IPS DF 4.7 (cell line): ENCODE results near the gene KIF18A.
"Not testable (repeated sequence)": the region's sequence is repeated elsewhere in the genome, so short reads cannot be mapped to it uniquely, and the experiment has no call there.

ENCODE experiments used
- DNase-seq: peaks from one replicate; pipeline ENCODE4 v3.0.0-alpha.2; 2013; ENCODE audit warnings: low spot score; ENCODE audit errors: extremely low read depth

KIF18A gene

DNA sequence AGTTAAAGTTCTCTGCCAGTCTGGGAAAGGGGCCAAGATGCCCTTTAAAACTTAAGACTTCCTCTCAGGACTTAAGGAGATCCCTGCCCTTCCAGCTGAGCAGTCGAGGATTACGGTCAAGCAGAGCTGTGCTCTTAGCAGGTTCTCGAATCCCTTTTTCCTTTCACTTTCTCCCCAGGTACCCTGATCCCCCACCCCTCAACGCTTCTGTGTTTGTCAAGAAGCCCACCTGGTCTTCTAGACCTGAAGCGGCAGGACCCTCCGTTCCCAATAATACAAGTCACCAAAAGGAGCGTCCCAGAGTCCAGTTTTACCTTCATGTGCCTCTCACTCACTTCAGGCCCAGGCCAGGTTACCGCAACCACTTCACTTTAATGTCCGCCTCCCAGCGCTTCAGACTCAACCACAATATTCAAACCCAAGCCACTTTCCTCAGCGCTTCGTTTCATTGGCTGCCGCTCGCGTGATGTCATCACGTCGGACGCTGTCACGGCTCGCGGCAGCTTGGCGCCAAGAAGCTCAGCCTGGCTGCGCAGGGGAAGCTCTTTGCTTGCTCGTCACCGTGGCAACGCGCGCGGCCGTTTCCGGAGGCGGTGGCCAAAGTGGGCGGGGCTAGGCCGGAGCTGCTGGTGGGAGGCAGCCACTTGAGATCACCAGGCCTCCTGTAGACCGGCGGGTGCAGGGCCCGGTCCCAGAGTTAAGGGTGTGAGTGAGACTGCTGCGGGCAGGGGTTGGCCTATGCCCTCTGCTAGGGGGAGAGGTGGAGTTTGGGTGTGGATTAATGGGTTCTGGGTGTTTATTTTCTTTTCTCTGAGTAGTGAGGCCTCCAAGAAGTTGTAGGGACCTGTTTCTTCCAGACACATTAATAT lies at the start of gene KIF18A, which contains the start of gene METTL15:
TSS of gene KIF18A (minus strand) at position 407 of the 869 bp plus-strand sequence. CDS start 10,209 bp downstream, outside the sequence.
TSS of gene METTL15 (plus strand) at position 639 of the 869 bp plus-strand sequence. CDS start 4,947 bp downstream, outside the sequence.
- DNase-seq: peak; percentile 80

GRCh38 chr11:28153586-28153985 lies 45.6 kb upstream of the KIF18A start:
- no peak for DNase-seq

GRCh38 chr11:28152743-28153142 lies 44.8 kb upstream of the KIF18A start:
- no peak for DNase-seq

DNA sequence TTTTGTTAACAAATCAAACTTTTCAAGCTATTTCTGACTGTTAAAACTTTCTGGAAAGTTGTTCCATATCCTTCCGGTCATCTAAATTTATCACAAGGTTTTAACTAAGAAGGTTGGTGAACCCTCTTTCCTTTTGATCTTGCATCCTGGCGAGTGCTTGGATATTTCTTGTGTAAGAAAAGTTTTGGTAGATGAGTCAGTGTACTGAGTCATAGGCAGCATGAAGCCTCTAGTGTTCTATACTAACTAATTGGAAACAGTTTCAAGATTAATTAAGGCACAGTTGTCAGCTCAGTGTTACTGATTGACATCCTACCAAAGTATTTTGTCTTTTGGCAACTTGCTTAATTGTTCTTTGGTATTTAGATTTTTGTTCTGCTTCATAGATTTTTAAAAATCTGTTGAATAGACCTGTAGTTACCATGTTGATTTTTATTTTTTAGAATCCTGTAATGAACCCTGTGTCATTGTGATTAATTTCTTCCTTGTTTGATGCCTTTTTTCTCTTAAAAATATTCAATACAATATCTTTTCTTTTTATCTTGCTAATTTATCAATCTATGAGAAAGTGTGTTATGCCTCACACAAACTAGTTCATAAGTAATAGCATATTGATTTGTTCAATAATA lies 38.3 kb upstream of the KIF18A start:
- no peak for DNase-seq

GRCh38 chr11:28144808-28145207 lies 36.9 kb upstream of the KIF18A start:
- DNase-seq: no peak

DNA sequence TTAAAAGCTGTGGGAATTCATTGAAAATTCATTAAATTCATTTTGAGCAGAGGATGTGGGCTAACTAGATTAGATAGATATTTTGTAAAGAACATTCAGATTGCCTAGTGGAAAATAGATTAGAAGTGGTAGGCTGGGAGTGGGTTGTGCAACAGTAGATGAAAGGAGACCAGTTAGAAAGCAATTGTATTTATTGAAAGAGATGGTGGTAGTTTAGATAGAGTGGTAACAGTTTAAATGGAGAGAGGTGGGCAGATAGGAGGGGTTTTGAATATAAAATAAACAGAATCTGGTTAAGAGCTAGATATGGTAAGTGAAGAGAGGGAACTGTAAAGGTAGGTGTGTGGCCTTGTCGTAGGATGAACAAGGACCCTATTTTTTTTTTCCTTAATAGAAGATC lies 34.8 kb upstream of the KIF18A start:
- no peak for DNase-seq

DNA sequence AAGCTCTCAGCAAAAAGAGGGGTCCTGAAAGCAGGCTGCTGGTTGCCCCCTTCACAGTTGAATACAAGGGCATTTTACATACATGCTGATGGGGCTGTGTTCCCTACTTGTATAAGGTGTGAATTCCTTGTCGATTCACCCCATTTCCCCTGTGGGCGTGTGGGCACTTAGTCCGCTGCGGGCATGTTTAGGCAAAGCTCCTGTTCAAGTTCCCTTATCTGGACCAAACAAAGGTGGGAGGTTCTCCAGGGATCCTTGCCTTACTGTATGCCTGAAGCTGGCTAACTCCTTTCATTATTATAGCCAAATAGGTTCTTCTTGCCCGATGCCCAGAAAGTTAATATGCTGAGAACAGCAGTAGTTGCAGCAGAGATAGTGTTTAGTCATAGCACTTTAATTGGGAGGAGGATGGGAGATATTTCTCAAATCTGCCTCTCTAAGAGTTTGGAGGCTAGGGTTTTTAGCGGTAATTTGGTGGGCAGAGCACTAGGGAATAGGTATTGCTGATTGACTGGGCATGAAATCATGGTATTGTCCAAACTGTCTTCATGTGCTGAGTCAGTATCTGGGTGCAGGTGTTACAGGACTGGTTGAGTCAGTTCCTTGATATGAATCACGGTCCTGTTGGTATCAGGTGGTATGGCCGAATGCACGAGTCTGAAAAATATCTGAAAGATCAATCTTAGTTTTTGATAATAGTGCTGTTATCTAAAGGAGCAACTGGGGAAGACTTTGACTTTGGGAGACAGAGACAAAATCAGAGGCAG lies 32.9 kb upstream of the KIF18A start:
- DNase-seq: no peak

DNA sequence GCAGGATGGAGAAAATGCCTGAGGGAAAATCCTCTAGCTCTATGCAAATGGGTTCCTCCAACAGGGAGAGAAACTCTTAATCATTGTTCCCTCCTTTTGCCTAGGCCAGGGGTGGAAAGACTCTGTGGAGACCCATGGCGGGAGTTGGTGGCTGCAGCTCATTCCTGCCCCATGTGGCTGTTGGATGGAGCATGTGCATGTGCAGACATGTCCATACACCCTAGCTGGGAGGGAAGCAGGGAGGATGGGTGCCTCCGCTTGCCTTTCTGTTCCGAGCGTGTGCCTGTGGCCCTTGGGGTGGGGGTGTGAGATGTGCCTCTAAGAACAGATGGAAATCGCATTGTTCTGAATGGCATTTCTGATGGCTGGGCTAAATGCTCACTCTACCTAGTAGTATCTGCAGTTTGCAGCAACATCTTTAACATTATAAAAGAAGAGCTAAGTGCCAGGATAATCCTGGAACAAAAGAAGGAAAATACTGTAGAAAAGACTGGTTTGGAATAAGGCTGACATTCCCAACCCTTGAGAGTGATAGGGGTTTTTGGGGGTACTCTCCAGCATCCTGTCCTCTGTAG lies 32.0 kb upstream of the KIF18A start:
- DNase-seq: no peak

- DNase-seq: no peak
Observed at GRCh38 chr11:28137832-28138231, 29.9 kb upstream of the KIF18A start.

DNA sequence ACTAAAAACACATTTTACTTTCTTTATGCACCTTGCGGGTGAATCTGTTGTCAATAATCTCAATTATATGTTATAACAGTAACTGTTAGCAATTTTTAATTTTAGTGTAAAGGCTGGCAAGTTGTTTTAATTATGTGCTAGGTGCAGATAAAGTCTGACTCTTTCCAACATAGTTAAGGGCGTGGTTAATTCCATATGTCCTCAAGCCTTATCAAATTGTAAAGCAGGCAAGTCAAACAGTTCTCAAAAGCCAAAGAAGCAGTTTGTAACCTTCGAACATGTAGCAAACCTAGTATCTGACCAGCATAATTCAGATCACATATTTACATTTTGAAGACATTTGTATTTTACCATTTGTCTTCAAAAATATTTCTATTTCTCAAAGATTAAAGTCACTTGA lies 29.4 kb upstream of the KIF18A start:
- no peak for DNase-seq

DNA sequence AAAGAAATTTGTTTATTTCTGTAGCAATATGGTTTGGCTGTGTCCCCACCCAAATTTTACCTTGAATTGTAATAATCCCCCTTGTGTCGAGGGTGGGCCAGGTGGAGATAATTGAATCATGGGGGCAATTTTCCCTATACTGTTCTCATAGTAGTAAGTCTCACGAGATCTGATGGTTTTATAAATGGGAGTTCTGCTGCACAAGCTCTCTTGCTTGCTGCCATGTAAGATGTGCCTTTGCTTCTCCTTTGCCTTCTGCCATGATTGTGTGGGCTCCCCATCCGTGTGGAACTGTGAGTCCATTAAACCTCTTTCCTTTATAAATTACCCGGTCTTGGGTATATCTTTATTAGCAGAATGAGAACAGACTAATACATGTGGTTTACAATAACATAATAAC lies 28.2 kb upstream of the KIF18A start:
- DNase-seq: not testable (repeated sequence)

DNA sequence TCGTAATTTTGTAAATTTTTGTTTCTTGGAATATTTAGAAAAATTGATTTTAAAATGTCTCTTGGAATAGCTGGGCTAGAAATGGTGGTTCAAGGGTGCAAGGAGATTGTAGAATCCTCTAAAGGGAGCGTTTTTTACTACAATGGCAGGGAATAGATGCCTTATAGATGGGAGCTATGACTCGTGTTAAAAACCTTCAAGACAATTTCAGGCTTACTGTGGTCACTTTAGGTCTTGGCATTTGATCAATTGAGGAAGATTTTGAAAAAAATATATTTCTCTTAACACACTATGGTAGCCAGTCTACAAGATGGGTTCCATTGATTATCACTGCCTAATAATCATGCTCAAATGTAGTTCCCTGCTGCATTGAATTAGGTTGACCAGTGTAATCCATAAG lies 25.2 kb upstream of the KIF18A start:
- DNase-seq: no peak

DNA sequence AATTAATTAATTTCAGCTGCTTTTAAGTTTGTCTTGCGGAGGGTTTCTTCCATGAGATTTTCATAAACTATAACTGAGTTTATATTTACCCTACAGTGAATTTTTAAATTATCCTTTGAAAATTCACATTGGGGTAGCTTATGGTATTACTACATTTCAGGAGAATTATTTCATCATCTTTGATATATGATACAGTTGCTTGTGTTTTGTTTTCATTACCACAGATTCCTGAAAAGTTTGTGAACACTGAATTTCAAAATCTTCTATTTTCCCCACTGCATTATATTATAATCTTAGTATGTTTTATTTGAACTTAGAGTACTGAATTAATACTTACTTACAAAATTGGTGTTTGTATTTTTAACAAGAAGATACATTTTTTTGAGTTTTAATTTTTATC lies 24.6 kb upstream of the KIF18A start:
- DNase-seq: no peak

- DNase-seq: no peak
Observed at GRCh38 chr11:28123151-28123581, 15.2 kb upstream of the KIF18A start.

DNA sequence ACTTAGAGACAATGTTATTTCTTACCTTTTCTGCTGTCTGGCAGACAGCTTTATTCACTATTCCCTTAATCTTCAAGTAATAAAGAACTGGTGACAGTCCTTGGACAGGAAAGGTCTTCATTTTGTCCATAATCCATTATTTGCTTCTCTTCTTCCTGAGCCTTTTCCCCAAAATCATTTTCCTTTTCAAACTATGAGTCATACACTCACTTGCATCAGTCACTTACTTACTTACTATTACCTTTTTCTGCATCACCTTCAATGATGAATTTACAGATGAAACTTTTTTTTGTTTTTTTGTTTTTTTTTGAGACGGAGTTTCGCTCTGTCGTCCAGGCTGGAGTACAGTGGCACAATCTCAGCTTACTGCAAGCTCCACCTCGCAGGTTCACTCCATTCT lies 9.8 kb upstream of the KIF18A start:
- no peak for DNase-seq

DNA sequence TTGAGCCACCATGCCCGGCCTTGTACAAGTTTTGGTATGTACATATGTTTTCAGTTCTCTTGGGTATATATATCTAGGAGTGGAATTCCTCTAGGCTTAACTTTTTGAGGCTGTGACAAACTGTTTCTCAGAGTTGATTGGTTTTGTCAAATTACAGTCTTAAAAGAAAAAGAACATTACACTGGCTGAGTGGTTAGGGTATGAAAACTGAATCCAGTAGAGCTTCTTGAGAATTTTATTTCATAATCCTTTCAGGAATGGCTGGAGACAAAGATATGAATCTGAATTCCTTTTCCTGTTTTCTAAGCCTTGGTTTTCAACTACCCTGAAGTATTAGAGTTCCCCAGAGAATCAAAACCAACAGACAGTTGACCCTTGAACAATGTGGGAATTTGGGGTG lies 6.8 kb upstream of the KIF18A start:
- DNase-seq: no peak

DNA sequence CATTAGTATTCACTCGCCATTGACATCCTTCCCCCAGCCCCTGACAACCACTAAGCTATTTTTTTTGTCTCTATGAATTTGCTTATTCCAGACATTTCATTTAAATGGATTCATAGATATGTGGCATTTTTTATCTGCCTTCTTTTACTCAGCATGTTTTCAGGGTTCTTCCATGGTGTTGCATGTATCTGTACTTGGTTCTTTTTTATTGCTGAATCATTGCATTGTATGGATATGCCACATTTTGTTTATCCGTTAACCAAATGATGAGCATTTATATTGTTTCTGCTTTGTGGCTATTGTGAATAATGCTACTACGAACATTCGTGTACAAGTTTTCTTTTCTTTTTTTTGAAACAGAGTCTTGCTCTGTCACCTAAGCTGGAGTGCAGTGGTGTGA lies 6.2 kb upstream of the KIF18A start:
- DNase-seq: no peak

DNA sequence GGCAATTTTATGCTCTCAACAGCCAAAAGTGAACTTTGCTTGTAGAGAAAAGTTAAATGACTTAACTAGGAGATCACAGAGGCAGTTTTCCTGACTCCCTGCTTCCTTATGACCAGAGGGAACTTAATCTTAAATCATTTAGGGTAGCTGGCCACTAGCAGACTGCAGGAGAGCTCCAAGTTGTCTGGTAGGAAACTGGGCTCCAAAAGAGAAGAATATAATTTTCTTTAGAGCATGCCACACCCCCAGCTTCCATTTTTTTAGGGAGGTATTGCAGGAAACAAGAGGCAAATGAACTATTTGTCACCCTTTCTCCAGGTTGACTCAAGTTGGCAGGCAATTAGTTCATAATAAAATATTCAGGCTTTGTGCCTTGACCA lies 2.9 kb upstream of the KIF18A start:
- DNase-seq: no peak

DNA sequence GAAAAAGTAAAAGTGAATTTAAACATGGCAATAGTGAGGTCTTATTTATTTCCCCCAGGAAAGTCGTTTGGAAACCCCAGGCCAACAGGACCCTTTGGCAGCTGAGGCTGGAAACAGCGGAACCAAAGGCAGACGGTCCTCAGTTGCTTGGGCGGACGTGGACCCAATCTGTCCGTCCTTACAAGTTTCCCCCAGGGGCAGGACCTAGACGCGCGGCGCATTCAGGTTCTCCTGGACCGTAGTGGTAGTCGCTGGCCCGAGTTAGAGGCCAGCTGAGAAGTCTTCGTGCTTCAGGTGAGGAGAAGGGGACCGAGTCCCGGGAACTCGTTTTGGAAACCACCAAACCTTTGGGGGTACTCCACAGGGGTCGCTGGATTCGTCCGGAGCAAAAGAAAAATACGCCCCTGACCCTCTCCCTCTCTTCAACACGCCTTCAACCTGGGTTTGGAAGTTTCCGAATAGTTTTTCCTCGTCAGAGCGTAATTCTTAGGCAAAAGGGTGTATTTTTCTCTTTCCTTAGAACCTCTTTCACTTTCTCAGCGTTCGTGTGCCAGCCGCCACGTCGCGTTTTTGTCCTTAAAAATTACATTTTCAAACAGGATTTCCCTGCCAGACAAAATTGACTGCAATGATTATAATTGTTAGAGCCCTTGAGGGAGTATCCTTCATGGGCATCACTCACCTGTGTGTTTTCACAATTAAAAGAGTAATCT lies 2.3 kb upstream of the KIF18A start:
- DNase-seq: no peak

GRCh38 chr11:28108958-28109357 lies 1.0 kb upstream of the KIF18A start:
- DNase-seq: no peak

DNA sequence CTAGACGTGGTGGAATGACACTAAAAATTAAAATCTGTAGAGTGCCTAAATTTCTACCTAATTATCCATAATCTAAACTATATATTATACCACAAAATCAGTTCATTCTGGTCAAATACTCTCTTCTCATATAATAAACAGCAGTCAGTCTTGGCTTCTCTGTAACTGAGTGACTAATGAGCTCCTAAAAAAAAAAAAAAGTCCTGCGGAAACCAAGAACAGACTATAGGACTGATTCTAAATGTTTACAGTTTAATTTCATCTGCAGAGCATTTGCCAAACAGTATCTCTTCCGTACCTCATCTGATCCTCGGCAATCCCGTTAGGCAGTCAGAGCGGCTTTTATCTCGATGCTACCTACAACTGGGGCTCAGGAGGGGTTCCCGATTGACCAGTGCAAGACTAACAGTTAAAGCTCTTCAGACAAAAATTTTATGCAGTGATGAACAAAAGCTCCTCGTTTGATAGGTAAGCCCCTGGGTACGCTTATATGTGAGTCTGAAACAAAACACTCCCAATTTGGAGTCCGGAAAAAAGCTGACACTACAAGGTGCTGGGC lies 686 bp downstream of the KIF18A start:
- DNase-seq: no peak
